GM21360 (cell line): ENCODE measurements around the gene APC2.

Experiments
- ATAC-seq: cut with Tn5 transposase; IDR thresholded peaks from one replicate; pipeline ENCODE4 v1.9.1; 2021; ENCODE audit warnings: mild to moderate bottlenecking, moderate library complexity; ENCODE audit not compliant: unreplicated experiment

The APC2 gene

GRCh38 chr19:1449467-1450442 lies at the start of gene APC2:
APC2 (plus strand) TSS chr19:1450121; CDS start chr19:1453002, 2,881 bp downstream.
- ATAC-seq: no peak

- no peak for ATAC-seq
Measured at GRCh38 chr19:1400281-1401137, 49.4 kb upstream of the APC2 start.

- ATAC-seq: no peak
Measured at GRCh38 chr19:1401138-1401888, 48.6 kb upstream of the APC2 start, which contains the start of gene GAMT. GAMT (minus strand) TSS chr19:1401542; CDS start chr19:1401476, 66 bp downstream.

- ATAC-seq: no peak
Measured at GRCh38 chr19:1401889-1402217, 48.1 kb upstream of the APC2 start.

- ATAC-seq: no peak
Measured at GRCh38 chr19:1402411-1403070, 47.4 kb upstream of the APC2 start.

GRCh38 chr19:1406774-1407527 lies 43.0 kb upstream of the APC2 start:
- peak; percentile 63 for ATAC-seq

- ATAC-seq: peak; percentile 19
Measured at GRCh38 chr19:1407528-1408299, 42.2 kb upstream of the APC2 start, which contains the start of gene DAZAP1. DAZAP1 (plus strand) TSS chr19:1407586; CDS start chr19:1407774, 188 bp downstream.

- ATAC-seq: no peak
Measured at GRCh38 chr19:1408300-1409203, 41.4 kb upstream of the APC2 start.

- no peak for ATAC-seq
Measured at GRCh38 chr19:1409204-1410005, 40.5 kb upstream of the APC2 start.

GRCh38 chr19:1410136-1410786 lies 39.7 kb upstream of the APC2 start:
- ATAC-seq: no peak

- ATAC-seq: no peak
Measured at GRCh38 chr19:1410789-1411188, 39.1 kb upstream of the APC2 start.

GRCh38 chr19:1411255-1412191 lies 38.4 kb upstream of the APC2 start:
- no peak for ATAC-seq

- no peak for ATAC-seq
Measured at GRCh38 chr19:1412323-1412923, 37.5 kb upstream of the APC2 start.

- no peak for ATAC-seq
Measured at GRCh38 chr19:1412995-1413800, 36.7 kb upstream of the APC2 start.
